Hepatocyte (in vitro differentiated cells): ENCODE data around the gene NIM1K. TPM values are rescaled to one million over a fixed set of nuclear protein-coding genes. Genes with fewer than 3 reads are reported as not detected.

Source experiments
- DNase-seq: peaks from one replicate; pipeline ENCODE4 v3.0.0-alpha.2; 2016; ENCODE audit warnings: low spot score
- H2AFZ ChIP-seq: fragments of 200-600 bp; sonication (generic); 2 replicates; pipeline ENCODE4 v1.6.0; 2016; ENCODE audit warnings: antibody characterized with exemption, mild to moderate bottlenecking
- H3K27ac ChIP-seq: fragments of 200-600 bp; sonication (generic); 2 replicates; pipeline ENCODE4 v1.5.1; 2016; ENCODE audit warnings: mild to moderate bottlenecking
- H3K27me3 ChIP-seq: fragments of 200-600 bp; sonication (generic); 2 replicates; pipeline ENCODE4 v1.6.1; 2016
- H3K36me3 ChIP-seq: fragments of 200-600 bp; sonication (generic); replicated peaks from 2 replicates; pipeline ENCODE4 v1.5.1; 2016; ENCODE audit warnings: low read depth; ENCODE audit not compliant: insufficient read depth
- H3K4me1 ChIP-seq: fragments of 200-600 bp; sonication (generic); 2 replicates; pipeline ENCODE4 v1.5.1; 2016; ENCODE audit warnings: mild to moderate bottlenecking, moderate library complexity; ENCODE audit not compliant: insufficient read depth
- H3K4me2 ChIP-seq: fragments of 200-600 bp; sonication (generic); 2 replicates; pipeline ENCODE4 v1.6.0; 2016
- H3K4me3 ChIP-seq: fragments of 200-600 bp; sonication (generic); 2 replicates; pipeline ENCODE4 v1.5.1; 2016; ENCODE audit warnings: mild to moderate bottlenecking
- H3K79me2 ChIP-seq: fragments of 200-600 bp; sonication (generic); 2 replicates; pipeline ENCODE4 v1.6.0; 2017; ENCODE audit warnings: mild to moderate bottlenecking
- H3K9me2 ChIP-seq: fragments of 200-600 bp; sonication (generic); replicated peaks from 2 replicates; pipeline ENCODE4 v1.6.0; 2017; ENCODE audit warnings: mild to moderate bottlenecking; ENCODE audit not compliant: insufficient read depth
- H3K9me3 ChIP-seq: fragments of 200-600 bp; sonication (generic); 2 replicates; pipeline ENCODE4 v1.5.1; 2016; ENCODE audit warnings: low read depth, mild to moderate bottlenecking
- H4K20me1 ChIP-seq: fragments of 200-600 bp; sonication (generic); 2 replicates; pipeline ENCODE4 v1.6.0; 2016; ENCODE audit warnings: mild to moderate bottlenecking; ENCODE audit not compliant: insufficient read depth, poor library complexity, severe bottlenecking
- EZH2 ChIP-seq: fragments of 200-600 bp; sonication (generic); IDR thresholded peaks from 2 replicates; pipeline ENCODE4 v1.6.1; 2016; ENCODE audit warnings: antibody characterized with exemption, mild to moderate bottlenecking, borderline replicate concordance
- EZH2phosphoT487 ChIP-seq: fragments of 200-600 bp; sonication (generic); IDR thresholded peaks from one replicate; pipeline ENCODE4 v1.6.1; 2018; ENCODE audit warnings: antibody characterized with exemption, mild to moderate bottlenecking, low read depth, moderate library complexity; ENCODE audit not compliant: unreplicated experiment, severe bottlenecking
- WGBS: methylation state at CpG from one replicate; pipeline ENCODE4 v1.1.6; 2016; ENCODE audit warnings: low lambda C conversion rate; ENCODE audit errors: missing lambda C conversion rate; 5-methylcytosine and 5-hydroxymethylcytosine counted together
- polyA plus RNA-seq: library from polyadenylated mRNA; unstranded; fragments of >200 nt; fragmentation: Nextera tagmentation; extraction: Ambion mirVana; gene quantifications from 2 replicates; pipeline ENCODE4 v1.2.1, GENCODE V29; 2016
- total RNA-seq: library from RNA; depleted of rRNA; stranded (reverse); fragments of >200 nt; gene quantifications from 2 replicates; pipeline ENCODE4 v1.2.3, GENCODE V29; 2014
- TF ChIP-seq, protein P1 (sequence below): fragments of 200-600 bp; sonication (generic); IDR thresholded peaks from 2 replicates; pipeline ENCODE4 v1.5.1; 2016; ENCODE audit warnings: antibody characterized with exemption, mild to moderate bottlenecking; ENCODE audit not compliant: poor library complexity

NIM1K gene
- total and polyA plus RNA-seq, 2 experiments from 2014 or later, result not detected

DNA sequence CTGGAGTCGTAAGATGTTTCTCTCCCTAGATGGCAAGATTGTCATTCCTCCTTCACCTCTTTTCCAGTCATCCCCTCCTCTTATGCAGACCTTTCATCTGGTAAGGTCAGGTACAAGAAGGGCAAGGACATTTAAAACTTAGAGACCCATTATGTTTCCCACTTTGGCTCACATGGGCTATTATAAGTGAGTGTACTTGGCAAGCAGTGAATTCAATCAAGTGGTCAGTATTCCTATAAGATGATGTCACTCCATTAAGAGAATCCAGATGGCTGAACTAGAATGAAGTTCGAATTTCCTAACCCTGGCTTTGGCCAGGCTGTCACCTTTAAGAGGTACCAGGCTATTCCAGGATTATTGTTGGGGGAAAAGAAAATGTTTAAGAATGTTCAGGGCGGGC is 39.1 kb upstream of the NIM1K start:
- Histone ChIP-seq H3K4me1 (no peaks in the 10 kb centered on the region), H2AFZ (no peak overlapping the region), H3K4me2 (no peak overlapping the region), H4K20me1 (peaks cover 3% of the 10 kb centered on the region), H3K27ac (no peak overlapping the region), H3K27me3 (no peaks in the 10 kb centered on the region), H3K9me3 (no peaks in the 10 kb centered on the region), H3K4me3 (no peak overlapping the region), H3K9me2 (no peaks in the 10 kb centered on the region), H3K79me2 (peaks cover 15% of the 10 kb centered on the region), H3K36me3 (no peaks in the 10 kb centered on the region)
- TF ChIP-seq EZH2phosphoT487, result no peak
- no peak for TF ChIP-seq EZH2
- TF ChIP-seq, protein P1, sequence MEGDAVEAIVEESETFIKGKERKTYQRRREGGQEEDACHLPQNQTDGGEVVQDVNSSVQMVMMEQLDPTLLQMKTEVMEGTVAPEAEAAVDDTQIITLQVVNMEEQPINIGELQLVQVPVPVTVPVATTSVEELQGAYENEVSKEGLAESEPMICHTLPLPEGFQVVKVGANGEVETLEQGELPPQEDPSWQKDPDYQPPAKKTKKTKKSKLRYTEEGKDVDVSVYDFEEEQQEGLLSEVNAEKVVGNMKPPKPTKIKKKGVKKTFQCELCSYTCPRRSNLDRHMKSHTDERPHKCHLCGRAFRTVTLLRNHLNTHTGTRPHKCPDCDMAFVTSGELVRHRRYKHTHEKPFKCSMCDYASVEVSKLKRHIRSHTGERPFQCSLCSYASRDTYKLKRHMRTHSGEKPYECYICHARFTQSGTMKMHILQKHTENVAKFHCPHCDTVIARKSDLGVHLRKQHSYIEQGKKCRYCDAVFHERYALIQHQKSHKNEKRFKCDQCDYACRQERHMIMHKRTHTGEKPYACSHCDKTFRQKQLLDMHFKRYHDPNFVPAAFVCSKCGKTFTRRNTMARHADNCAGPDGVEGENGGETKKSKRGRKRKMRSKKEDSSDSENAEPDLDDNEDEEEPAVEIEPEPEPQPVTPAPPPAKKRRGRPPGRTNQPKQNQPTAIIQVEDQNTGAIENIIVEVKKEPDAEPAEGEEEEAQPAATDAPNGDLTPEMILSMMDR, result no peak
- 88% methylated on average over 3 of the region's 3 CpGs for WGBS
- no peak for DNase-seq

DNA sequence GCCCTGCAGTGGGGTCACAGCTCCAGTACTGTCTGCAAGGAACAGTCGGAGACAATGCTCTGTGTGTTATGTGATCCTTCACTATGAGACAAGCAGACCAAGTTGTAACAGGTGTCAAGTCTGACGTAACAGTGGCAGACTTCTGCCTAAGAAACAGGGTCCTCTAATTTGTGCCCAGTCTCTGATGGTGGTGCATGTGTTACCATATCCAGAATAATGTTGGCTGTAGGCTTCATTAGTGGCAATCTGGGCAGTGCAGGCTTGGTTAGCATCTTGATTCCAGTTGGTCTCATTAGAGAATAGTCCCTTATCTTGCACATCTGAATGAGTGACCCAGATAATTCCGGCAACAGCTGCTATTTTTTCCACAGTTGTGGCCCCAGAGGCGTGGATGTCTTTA is 37.6 kb upstream of the NIM1K start:
- H3K27ac ChIP-seq, result no peak overlapping the region
- DNase-seq, result no peak
- no peaks in the 10 kb centered on the region for H3K9me3 ChIP-seq
- no peaks in the 10 kb centered on the region for H3K36me3 ChIP-seq
- no peaks in the 10 kb centered on the region for H3K4me1 ChIP-seq
- H3K79me2 ChIP-seq, result peaks cover 15% of the 10 kb centered on the region
- no peak overlapping the region for H2AFZ ChIP-seq
- H3K27me3 ChIP-seq, result no peaks in the 10 kb centered on the region
- WGBS, result 95% methylated on average over 4 of the region's 4 CpGs
- no peak overlapping the region for H3K4me3 ChIP-seq
- H3K4me2 ChIP-seq, result no peak overlapping the region
- H4K20me1 ChIP-seq, result no peaks in the 10 kb centered on the region
- TF ChIP-seq EZH2 (no peak), EZH2phosphoT487 (no peak)
- no peaks in the 10 kb centered on the region for H3K9me2 ChIP-seq

DNA sequence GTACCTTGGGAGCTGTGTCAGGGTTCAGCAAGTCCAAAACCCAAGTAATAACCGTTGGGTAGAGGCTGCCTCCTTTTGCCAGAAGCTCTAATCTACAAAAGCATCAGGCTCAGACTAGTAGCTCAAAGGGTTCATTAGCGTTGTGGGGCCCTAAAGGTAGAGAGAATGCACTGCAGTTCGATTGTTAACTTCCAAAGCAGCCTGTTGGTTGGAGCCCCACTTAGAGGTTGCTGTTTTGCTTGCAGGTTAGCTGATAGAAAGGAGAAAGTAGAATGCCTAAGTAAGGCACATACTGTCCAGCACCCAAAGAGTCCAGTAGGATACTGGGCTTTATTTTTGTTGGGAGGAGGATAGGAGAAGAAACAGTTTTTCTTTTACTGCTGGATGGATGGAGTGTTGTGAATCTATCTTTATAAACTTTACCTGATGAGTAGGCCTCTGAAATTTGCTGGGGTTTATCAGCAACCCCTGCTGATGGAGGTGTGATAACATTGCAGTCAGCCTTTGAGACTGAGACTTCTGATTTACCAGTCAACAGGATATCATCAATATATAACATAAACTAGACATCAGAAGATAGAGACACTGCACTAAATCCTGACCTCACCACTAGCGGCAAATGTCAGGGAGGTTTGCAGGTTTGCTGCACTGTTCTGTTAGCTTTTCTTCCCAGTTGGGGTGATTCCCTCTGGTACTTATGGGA is 36.5 kb upstream of the NIM1K start:
- Histone ChIP-seq H3K4me3 (no peak overlapping the region), H4K20me1 (no peaks in the 10 kb centered on the region), H3K79me2 (peaks cover 10% of the 10 kb centered on the region), H2AFZ (no peak overlapping the region), H3K36me3 (no peaks in the 10 kb centered on the region), H3K27ac (no peak overlapping the region), H3K4me1 (no peaks in the 10 kb centered on the region), H3K4me2 (no peak overlapping the region), H3K27me3 (no peaks in the 10 kb centered on the region), H3K9me2 (no peaks in the 10 kb centered on the region), H3K9me3 (no peaks in the 10 kb centered on the region)
- DNase-seq, result no peak
- WGBS, result 60% methylated on average over 4 of the region's 4 CpGs
- TF ChIP-seq EZH2 (no peak), EZH2phosphoT487 (no peak)
- TF ChIP-seq, protein P1, result no peak

DNA sequence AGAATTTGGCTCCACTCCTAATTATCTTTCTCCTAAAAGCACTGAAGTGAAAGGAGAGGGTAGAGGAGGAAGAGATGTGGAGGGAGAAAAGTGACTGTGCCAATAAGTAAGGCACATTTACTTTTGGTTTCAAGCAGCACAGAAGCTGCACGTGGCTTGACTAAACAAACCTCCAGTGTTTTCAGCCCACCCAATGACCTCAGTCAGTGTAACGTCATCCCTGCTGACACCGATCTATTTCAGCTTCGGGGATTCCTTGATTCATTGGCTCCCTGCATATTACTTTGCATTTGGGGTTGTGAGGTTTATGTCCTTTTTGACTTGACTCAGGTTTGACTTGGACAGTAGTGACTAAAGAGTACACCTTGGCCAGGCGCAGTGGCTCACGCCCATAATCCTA is 35.6 kb upstream of the NIM1K start:
- H3K9me2 ChIP-seq, result no peaks in the 10 kb centered on the region
- H4K20me1 ChIP-seq, result no peaks in the 10 kb centered on the region
- H3K27ac ChIP-seq, result no peak overlapping the region
- H3K9me3 ChIP-seq, result no peaks in the 10 kb centered on the region
- TF ChIP-seq EZH2phosphoT487 (no peak), EZH2 (no peak)
- TF ChIP-seq, protein P1, result no peak
- H3K27me3 ChIP-seq, result no peaks in the 10 kb centered on the region
- 98% methylated on average over 6 of the region's 6 CpGs for WGBS
- H2AFZ ChIP-seq, result no peak overlapping the region
- peaks cover 8% of the 10 kb centered on the region for H3K79me2 ChIP-seq
- H3K4me1 ChIP-seq, result no peaks in the 10 kb centered on the region
- H3K4me2 ChIP-seq, result no peak overlapping the region
- DNase-seq, result no peak
- H3K4me3 ChIP-seq, result no peak overlapping the region
- H3K36me3 ChIP-seq, result no peaks in the 10 kb centered on the region
